Measurements from ENCODE around the gene NTF4. TPM values are rescaled to one million over a fixed set of nuclear protein-coding genes. Genes with fewer than 3 reads are reported as not detected.

Gene NTF4
- total and polyA plus RNA-seq, 2 of the 4 experiments (the other 2 are of a cell fraction), result 0.09 to 0.18 TPM

DNA sequence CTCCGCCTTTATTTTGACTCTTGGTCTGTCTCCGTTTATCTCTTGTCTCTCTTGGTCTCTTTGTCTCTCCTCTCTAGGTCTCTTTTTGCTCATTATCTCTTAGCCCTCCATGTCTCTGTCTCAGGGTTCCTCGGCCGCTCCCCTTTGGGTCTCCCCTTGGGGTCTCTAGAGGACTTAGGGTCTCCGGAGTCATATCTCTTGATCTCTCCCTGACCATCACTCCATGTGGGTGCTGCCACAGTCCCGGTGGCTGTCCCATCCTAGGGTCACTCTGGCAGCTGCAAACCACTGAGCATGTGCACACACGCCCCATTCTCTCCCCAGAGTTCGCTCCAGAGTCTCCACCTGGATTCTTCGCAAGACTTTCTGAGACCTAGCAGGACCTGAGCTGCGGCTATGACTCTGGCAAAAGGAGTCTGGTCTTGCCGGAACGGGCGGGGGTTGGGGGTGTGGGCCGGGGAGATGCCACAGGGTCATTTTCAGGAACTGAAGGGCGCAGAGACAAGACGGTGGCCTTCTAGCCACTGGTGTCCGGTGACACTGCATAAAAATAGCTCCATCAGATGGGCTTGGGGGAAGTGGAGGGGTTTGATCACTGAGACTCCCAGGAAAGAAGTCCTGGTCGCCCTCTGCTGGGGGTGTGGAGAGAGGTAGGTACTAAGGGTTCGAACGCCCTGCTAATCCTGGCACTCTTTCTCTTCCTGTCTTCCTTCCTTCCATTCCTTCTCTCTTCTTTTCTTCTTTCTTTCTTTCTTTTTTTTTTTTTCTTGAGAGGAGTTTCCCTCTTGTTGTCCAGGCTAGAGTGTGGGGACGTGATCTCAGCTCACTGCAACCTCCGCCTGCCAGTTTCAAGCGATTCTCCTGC, 9.1 kb upstream of the NTF4 start (continued):
- no peak for TF ChIP-seq ELK1 (IDR thresholded peaks at IDR 0.05; ENCODE audit: borderline replicate concordance, low read depth, low read length)

DNA sequence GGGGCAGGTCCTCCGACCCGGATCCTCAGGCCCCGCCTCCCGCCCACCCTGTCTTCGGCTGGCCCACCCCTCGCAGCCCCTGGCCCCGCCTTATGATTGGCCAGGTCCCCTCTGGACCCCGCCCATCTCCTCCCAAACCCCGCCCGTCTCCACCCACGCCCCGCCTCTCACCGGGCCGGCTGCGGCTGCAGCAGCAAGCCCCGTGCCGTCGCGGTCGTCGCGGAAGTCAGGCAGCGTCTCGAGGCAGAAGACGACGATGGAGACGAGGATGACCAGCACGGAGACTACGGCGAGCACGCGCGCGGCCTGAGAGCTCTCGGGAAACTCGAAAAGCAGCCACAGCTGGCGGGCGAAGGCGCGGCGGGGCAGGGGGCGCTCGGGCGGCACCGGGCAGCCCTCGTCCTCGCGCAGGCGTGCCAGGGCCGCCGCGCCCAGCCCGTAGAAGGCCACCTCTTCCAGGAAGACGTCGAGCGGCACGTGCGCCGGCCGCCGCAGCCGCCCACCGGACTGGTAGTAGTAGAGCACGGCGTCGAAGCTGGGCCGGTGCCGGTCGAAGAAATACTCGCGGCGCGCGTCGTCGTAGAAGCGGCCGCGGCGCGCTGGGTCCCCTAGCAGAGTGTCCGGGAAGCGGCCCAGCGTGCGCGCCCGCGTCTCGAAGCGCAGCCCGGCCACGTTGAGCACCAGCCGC, 7.4 kb upstream of the NTF4 start:
- H3K4me3 ChIP-seq (ENCODE audit: insufficient read depth, low read depth, low read length), result no peak overlapping the region
- H4K8ac ChIP-seq (ENCODE audit: low read depth in 2 of 2, low read length in 2 of 2), result no peak overlapping the region
- no peak overlapping the region for H2AK9ac ChIP-seq (replicated peaks; ENCODE audit: low read depth, low read length, poor library complexity)
- H3K79me1 ChIP-seq (ENCODE audit: low read depth in 1 of 2, low read length in 2 of 2), result no peaks in the 10 kb centered on the region
- H4K20me1 ChIP-seq (ENCODE audit: insufficient read depth, low read length), result no peaks in the 10 kb centered on the region
- H2BK5ac ChIP-seq (ENCODE audit: low read depth, low read length, poor library complexity, severe bottlenecking), result no peak overlapping the region
- in situ Hi-C loops (cut with MboI; ENCODE audit: low sequenced_read_pairs) (no loop called here), intact Hi-C loops (cut with micrococcal nuclease) (loop anchor here (5.0 kb wide), 1 partner anchor 80 kb away; the partner anchor contains the start of genes GYS1 and RUVBL2), dilution Hi-C loops (cut with HindIII; ENCODE audit: low sequenced_read_pairs, unreplicated experiment) (no loop called here)
- no peak overlapping the region for H2BK20ac ChIP-seq (ENCODE audit: low read depth, low read length)
- no peaks in the 10 kb centered on the region for H3K9me1 ChIP-seq (ENCODE audit: insufficient read depth, low read length)
- no peaks in the 10 kb centered on the region for H3K4me1 ChIP-seq (ENCODE audit: control insufficient read depth, insufficient read depth, low read length)
- H3K56ac ChIP-seq (ENCODE audit: extremely low read depth, insufficient read depth, low read length), result no peak overlapping the region
- H4K5ac ChIP-seq (ENCODE audit: low read depth, low read length), result no peak overlapping the region
- peak; percentile 50 for ATAC-seq (ENCODE audit: low read depth)
- no peak overlapping the region for H3K4me2 ChIP-seq (ENCODE audit: low read depth, low read length)
- no peak overlapping the region for H3K18ac ChIP-seq (ENCODE audit: low read depth, low read length)
- H3K9me3 ChIP-seq (ENCODE audit: control insufficient read depth, insufficient read depth, low read length), result peaks cover 18% of the 10 kb centered on the region
- H2AFZ ChIP-seq (replicated peaks; ENCODE audit: low read length, poor library complexity), result peak overlapping the region; percentile 75
- H2BK15ac ChIP-seq (ENCODE audit: low read depth, low read length), result no peak overlapping the region
- peaks cover 42% of the 10 kb centered on the region for H3K27me3 ChIP-seq (ENCODE audit: control insufficient read depth, insufficient read depth, low read length)
- ChIA-PET POLR2A (ENCODE audit: unreplicated experiment) (no interaction called here), CTCF (no interaction called here)
- WGBS, 2 experiments (ENCODE audit: extremely low coverage in 2 of 2, insufficient read length in 1 of 2), result 6% methylated on average over 55 of the region's 93 CpGs; no CpG with 5 or more reads in 1 of the 2 experiments
- H3K14ac ChIP-seq (replicated peaks; ENCODE audit: low read depth, low read length), result no peak overlapping the region
- DNase-seq, result no peak
- no peak overlapping the region for H3K4ac ChIP-seq (ENCODE audit: low read depth, low read length)
- no peaks in the 10 kb centered on the region for H3K36me3 ChIP-seq (ENCODE audit: control insufficient read depth, insufficient read depth, low read length)
- no peak overlapping the region for H2BK120ac ChIP-seq (ENCODE audit: low read depth, low read length)
- BruUV-seq (replicated peaks), result no TSS peak
- H3K9ac ChIP-seq (ENCODE audit: low read depth, low read length), result no peak overlapping the region
- no peak overlapping the region for H2AK5ac ChIP-seq (ENCODE audit: low read depth, low read length)
- H4K91ac ChIP-seq (ENCODE audit: insufficient read depth, low read depth, low read length), result no peak overlapping the region
- H3K23ac ChIP-seq (ENCODE audit: low read depth, low read length), result no peak overlapping the region
- H3K27ac ChIP-seq (ENCODE audit: insufficient read depth, low read length), result no peak overlapping the region
- no peak for TF ChIP-seq FOS (IDR thresholded peaks at IDR 0.05; ENCODE audit: low read depth, low read length)
- no peak for TF ChIP-seq NFE2L2 (IDR thresholded peaks at IDR 0.05; ENCODE audit: low read depth, low read length)
- TF ChIP-seq, protein P1, sequence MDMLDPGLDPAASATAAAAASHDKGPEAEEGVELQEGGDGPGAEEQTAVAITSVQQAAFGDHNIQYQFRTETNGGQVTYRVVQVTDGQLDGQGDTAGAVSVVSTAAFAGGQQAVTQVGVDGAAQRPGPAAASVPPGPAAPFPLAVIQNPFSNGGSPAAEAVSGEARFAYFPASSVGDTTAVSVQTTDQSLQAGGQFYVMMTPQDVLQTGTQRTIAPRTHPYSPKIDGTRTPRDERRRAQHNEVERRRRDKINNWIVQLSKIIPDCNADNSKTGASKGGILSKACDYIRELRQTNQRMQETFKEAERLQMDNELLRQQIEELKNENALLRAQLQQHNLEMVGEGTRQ (IDR thresholded peaks at IDR 0.05; ENCODE audit: low read depth, low read length), result no peak
- TF ChIP-seq MXI1 (IDR thresholded peaks at IDR 0.05; ENCODE audit: borderline replicate concordance, low read depth, low read length), result no peak
- TF ChIP-seq CHD1 (IDR thresholded peaks at IDR 0.05; ENCODE audit: low read depth, low read length), result no peak
- TF ChIP-seq CEBPB (IDR thresholded peaks at IDR 0.05; ENCODE audit: low read depth, low read length), result no peak
- TF ChIP-seq ELK1 (IDR thresholded peaks at IDR 0.05; ENCODE audit: borderline replicate concordance, low read depth, low read length), result no peak
- no peak for TF ChIP-seq MAZ (IDR thresholded peaks at IDR 0.05; ENCODE audit: borderline replicate concordance, low read depth, low read length)
- no peak for TF ChIP-seq BHLHE40 (IDR thresholded peaks at IDR 0.05; ENCODE audit: low read depth, low read length)
- no peak for TF ChIP-seq POLR2A (IDR thresholded peaks at IDR 0.05; ENCODE audit: low read depth, low read length)
- no peak for TF ChIP-seq RAD21 (IDR thresholded peaks at IDR 0.05; ENCODE audit: low read length)
